Activated CD4-positive, alpha-beta T cell treated with anti-CD3 and anti-CD28 coated beads, Interleukin-2, amount 10 ng/mL, durations not matched to agents 7 days and 5 days (primary cell): ENCODE data around the gene KRT78. TPM values are rescaled to one million over a fixed set of nuclear protein-coding genes. Genes with fewer than 3 reads are reported as not detected.

Experiments used
- CTCF ChIA-PET: fragments of 350-600 bp; sonication (Branson Sonifier 250); formaldehyde crosslinking; loops from one replicate; lab custom pipeline; 2021; ENCODE audit warnings: antibody characterized with exemption; lab: Charles Lee
- POLR2A ChIA-PET: fragments of 350-600 bp; sonication (Branson Sonifier 250); formaldehyde crosslinking; loops from one replicate; lab custom pipeline; 2021; ENCODE audit warnings: antibody characterized with exemption; lab: Charles Lee
- DNase-seq: peaks from one replicate; pipeline ENCODE4 v3.0.0-alpha.2; 2020
- H3K27ac Mint-ChIP-seq: one replicate; pipeline ENCODE4 v1.8.0; 2021; ENCODE audit warnings: mild to moderate bottlenecking, moderate library complexity, mixed read lengths
- H3K27me3 Mint-ChIP-seq: one replicate; pipeline ENCODE4 v1.8.0; 2021; ENCODE audit warnings: mixed read lengths
- H3K36me3 Mint-ChIP-seq: one replicate; pipeline ENCODE4 v1.8.0; 2021; ENCODE audit warnings: low read depth, mixed read lengths
- H3K4me1 Mint-ChIP-seq: one replicate; pipeline ENCODE4 v1.8.0; 2021; ENCODE audit warnings: mixed read lengths
- H3K4me3 Mint-ChIP-seq: one replicate; pipeline ENCODE4 v1.8.0; 2021; ENCODE audit warnings: mild to moderate bottlenecking, moderate library complexity, mixed read lengths
- H3K9me3 Mint-ChIP-seq: one replicate; pipeline ENCODE4 v1.8.0; 2021; ENCODE audit warnings: mixed read lengths
- total RNA-seq, 2 experiments: library from RNA; stranded (reverse); gene quantifications; one replicate each; pipeline ENCODE4 v1.2.3, GENCODE V29; 2021

KRT78 gene
- total RNA-seq, 2 experiments from 2014 or later, result not detected

DNA sequence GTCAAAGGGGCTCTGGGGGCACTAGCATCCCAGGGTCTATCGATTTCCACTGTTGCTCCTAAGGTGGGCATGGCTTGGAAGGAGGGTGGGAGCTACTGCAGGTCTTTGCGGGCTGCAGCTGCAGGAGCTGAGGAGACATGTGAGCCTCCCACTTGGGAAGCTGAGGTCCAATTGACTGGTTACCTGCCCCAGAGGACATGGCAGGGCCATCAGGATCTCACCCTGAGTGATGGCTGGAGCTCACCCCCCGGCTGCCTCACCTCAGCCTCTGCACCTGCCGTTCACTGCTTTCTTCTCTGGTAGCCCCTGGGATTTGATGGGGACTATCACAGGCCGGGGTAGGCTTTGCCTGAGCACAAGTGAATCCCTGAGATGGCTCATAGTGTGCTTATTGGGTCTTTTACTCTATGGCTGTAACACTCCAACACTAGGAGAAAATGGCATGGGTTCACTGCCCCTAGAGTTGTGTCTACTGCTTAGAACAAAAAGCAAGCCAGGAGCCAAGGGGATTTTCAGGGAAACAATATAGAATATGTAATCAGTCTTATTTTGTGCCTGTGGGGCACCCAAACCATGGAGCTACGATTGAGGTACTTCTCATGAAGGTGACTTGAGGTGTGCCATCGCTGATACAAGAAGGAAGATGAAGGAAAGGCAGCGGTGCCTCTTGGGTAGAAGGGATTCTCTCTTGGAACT is 31.6 kb downstream of the KRT78 start:
- ChIA-PET CTCF (interaction anchor here (0.6 to 1.2 kb wide), 4 partner anchors 10 to 1242 kb away, joined by 3 read pairs; no protein-coding TSS in a partner anchor), POLR2A (interaction anchor here (0.7 kb wide), 1 partner anchor 728 kb away, joined by 3 read pairs; no protein-coding TSS in a partner anchor)
- Mint-ChIP-seq H3K27me3 (no peaks in the 10 kb centered on the region), H3K36me3 (no peaks in the 10 kb centered on the region), H3K4me3 (no peak overlapping the region), H3K4me1 (peaks cover 11% of the 10 kb centered on the region), H3K9me3 (no peaks in the 10 kb centered on the region), H3K27ac (no peak overlapping the region)
- no peak for DNase-seq

DNA sequence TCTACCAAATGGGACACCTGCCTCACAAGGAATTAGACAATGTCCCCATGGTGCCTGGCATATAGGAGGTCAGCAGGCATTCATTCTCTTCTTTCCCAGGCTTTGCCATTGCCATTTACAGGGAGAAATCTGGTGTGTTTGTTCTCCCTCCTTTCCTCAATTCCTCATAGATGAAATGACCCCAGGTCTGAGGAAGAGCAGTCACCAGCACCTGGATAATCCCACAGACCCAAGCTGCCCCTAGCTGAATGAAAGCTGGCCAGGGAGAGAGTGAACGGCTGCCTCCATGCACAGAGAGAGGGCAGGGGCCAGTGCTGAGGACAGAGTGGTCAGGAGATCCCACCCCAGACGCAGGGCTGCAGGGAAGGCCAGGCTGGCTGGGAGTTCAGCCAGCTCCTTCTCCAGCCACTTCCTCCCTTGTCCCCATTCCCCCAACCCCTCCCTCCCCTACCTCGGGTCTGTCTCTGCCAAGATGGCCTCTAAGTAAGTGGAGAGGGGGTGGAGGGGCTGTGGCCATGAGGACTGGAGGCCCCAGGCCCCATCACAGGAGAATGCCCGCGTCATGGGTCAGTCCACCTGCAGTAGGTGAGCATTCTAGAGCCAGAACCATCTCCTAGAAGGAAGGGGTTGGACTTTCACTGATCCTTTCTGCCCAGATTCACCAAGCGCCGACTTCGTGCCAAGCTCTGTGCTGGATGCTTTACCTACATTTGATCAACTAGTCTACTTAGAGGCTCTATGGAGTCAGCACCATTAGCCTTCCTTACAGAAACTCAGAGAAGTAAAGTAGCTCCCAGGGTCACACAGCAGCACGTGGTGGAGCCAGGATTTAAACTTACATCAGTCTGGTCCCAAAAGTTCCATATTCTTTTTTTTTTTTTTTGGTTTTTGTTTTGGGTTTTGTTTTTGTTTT is 32.9 kb downstream of the KRT78 start:
- no peak for DNase-seq
- H3K36me3 Mint-ChIP-seq, result no peaks in the 10 kb centered on the region
- ChIA-PET POLR2A (interaction anchor here (0.6 to 0.7 kb wide), 2 partner anchors 155 to 727 kb away, joined by 3 read pairs; no protein-coding TSS in a partner anchor), CTCF (interaction anchor here (0.6 to 1.2 kb wide), 4 partner anchors 24 to 1241 kb away, joined by 3 to 4 read pairs (median 3); no protein-coding TSS in a partner anchor)
- H3K27me3 Mint-ChIP-seq, result no peaks in the 10 kb centered on the region
- H3K27ac Mint-ChIP-seq, result no peak overlapping the region
- H3K9me3 Mint-ChIP-seq, result no peaks in the 10 kb centered on the region
- H3K4me1 Mint-ChIP-seq, result peaks cover 11% of the 10 kb centered on the region
- no peak overlapping the region for H3K4me3 Mint-ChIP-seq

DNA sequence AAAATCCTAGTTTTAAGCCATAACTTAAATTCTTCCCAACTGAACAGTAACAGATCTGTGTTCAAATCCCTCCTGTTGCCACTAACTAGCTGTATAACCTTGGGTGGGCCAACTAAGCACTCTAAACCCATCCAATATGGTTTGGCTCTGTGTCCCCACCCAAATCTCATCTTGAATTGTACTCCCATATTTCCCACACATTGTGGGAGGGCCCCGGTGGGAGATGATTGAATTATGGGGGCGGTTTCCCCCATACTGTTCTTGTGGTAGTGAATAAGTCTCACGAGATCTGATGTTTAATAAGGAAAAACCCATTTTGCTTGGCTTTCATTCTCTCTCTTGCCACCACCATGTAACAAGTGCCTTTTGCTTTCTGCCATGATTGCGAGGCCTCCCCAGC is 33.6 kb downstream of the KRT78 start:
- ChIA-PET POLR2A (no interaction called here), CTCF (no interaction called here)
- Mint-ChIP-seq H3K9me3 (no peaks in the 10 kb centered on the region), H3K27me3 (no peaks in the 10 kb centered on the region), H3K36me3 (no peaks in the 10 kb centered on the region), H3K27ac (no peak overlapping the region), H3K4me1 (peaks cover 11% of the 10 kb centered on the region), H3K4me3 (no peak overlapping the region)
- no peak for DNase-seq

DNA sequence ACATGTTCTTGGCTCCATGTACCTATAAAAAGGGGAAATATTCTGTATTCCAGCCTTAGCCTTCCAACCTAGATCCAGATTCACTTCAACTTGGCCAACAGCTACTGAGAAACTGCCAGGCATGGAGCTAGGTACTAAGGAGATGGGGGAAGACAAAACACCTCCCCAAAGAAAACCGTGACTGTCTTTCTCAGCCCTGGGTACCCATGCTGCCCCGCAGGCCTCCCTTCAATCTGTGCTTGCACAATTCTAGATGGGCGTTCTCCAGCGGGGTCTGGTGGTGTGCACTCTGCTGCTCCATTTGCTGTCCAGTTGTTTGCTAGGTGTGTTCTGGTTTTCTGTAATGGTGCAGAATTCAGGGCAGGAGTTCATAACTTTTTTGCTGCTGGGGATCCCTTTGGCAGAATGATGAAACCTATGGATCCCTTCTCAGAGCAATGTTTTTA is 34.1 kb downstream of the KRT78 start:
- Mint-ChIP-seq H3K4me1 (peaks cover 11% of the 10 kb centered on the region), H3K36me3 (no peaks in the 10 kb centered on the region), H3K27ac (no peak overlapping the region), H3K27me3 (no peaks in the 10 kb centered on the region), H3K4me3 (no peak overlapping the region), H3K9me3 (no peaks in the 10 kb centered on the region)
- ChIA-PET CTCF (no interaction called here), POLR2A (no interaction called here)
- DNase-seq, result no peak

DNA sequence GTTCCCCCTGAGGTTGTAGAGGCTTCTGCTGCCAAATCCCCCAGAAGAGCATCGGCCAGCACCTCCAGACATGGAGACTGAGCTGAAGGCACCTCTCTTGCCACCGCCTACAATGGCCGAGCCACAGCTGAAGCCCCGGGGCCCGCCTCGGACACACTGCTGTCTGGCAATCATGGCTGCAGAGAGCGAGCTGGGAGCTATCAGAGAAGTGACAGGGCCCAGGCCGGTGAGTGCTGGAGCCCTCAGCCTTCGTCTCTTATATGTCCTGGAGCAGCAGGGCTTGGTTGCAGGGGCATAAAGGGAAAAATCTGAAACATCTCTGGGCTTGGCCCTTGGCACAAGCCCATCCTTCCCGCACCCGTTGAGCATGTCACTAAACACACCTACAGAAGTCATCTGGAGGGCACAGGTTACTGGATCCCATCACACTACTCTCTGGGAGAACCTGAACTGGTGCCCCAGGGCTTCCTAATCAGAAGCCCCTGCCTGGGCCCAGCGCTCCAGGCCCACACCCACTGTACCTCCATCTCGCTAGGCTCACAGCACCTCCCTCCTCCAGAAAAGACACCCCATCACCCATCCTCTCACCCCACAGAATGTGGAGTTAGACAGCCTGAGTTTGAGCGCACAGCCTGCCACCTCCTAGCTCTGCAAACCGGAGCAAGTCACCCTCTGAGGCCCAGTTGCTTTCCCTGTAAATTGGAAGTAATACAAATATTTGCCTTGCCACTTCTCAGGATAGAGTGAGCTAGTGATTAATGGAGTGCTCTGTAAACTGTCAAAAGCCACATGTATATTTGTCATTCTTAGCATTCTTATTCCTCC is 34.7 kb downstream of the KRT78 start, which contains the start of gene KRT4:
KRT4 (minus strand) TSS at position 232 of the 825 bp plus-strand sequence; CDS start at position 174, 58 bp downstream.
- no peaks in the 10 kb centered on the region for H3K36me3 Mint-ChIP-seq
- no peaks in the 10 kb centered on the region for H3K9me3 Mint-ChIP-seq
- DNase-seq, result no peak
- no peaks in the 10 kb centered on the region for H3K27me3 Mint-ChIP-seq
- peaks cover 11% of the 10 kb centered on the region for H3K4me1 Mint-ChIP-seq
- CTCF ChIA-PET, result interaction anchor here (0.6 kb wide), 1 partner anchor 814 kb away, joined by 3 read pairs; no protein-coding TSS in a partner anchor
- H3K4me3 Mint-ChIP-seq, result no peak within 1 kb of the TSS
- POLR2A ChIA-PET, result interaction anchor here (0.5 kb wide), 1 partner anchor 65 kb away, joined by 5 read pairs; no protein-coding TSS in a partner anchor
- H3K27ac Mint-ChIP-seq, result no peak within 1 kb of the TSS

DNA sequence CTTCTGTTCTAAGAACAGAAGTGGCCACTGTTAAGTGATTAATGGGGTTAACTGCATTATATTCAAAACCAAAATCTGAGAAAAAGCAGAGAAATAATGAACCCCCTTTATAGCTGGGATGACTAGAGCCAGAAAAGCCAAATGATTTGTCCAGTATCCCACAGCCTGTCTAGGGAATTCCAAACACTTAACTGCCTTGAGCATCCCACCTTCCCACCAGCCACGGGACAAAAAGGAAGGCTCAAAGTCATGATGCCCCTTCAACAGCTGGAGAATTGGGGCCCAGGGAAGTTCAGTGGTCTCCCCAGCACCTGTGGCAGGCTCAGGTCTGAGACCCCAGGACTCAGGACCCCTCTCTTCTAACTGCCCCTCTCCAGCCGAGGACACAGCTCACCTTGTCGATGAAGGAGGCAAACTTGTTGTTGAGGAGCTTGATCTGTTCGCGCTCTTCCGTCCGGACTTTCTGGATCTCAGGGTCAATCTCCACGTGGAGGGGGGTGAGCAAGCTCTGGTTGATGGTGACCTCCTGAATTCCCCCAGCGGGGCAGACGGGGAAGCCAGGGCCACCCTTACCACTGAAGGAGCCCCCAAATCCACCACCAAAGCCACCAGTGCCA is 35.5 kb downstream of the KRT78 start:
- Mint-ChIP-seq H3K4me1 (peaks cover 10% of the 10 kb centered on the region), H3K36me3 (no peaks in the 10 kb centered on the region), H3K27me3 (no peaks in the 10 kb centered on the region), H3K27ac (no peak overlapping the region), H3K4me3 (no peak overlapping the region), H3K9me3 (no peaks in the 10 kb centered on the region)
- no peak for DNase-seq
- CTCF ChIA-PET, result interaction anchor here (0.6 kb wide), 1 partner anchor 815 kb away, joined by 3 read pairs; no protein-coding TSS in a partner anchor
- POLR2A ChIA-PET, result no interaction called here

DNA sequence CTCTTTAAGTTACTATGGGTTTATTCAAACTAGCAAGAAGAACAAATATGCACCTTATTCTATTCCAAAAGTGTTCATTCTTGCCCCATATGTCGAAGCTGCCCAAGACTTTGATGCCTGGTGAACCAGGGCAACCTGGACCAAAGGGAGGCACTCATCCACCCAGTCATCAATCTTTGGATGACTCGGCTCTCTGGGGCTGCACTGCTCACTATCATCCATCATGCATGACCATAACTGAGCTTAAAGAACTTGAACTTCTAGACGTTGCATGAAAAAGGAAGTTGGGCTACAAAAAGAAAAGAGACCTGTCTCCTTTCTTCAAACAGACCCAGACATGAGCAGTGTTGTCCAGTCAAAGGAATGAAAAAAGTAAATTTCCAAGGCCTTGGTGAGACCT is 36.0 kb downstream of the KRT78 start:
- Mint-ChIP-seq H3K27ac (no peak overlapping the region), H3K4me1 (peaks cover 5% of the 10 kb centered on the region), H3K36me3 (no peaks in the 10 kb centered on the region), H3K27me3 (no peaks in the 10 kb centered on the region), H3K4me3 (no peak overlapping the region), H3K9me3 (no peaks in the 10 kb centered on the region)
- no peak for DNase-seq
- ChIA-PET POLR2A (no interaction called here), CTCF (no interaction called here)

DNA sequence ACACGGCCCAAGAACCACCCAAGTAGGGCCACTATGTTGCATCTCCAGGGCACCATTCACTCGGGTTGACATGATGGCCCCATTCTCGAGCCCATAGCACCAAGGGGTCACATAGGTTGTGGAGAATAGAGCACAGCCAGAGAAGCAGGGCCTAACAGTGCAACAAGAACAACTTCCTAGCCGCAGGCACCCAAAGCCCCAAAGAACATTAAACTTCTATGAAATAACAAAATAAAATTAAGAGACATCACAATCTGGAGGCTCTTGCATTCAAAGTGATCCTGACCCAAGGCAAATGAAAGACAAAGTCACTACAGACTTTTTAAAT is 36.8 kb downstream of the KRT78 start:
- ChIA-PET POLR2A (no interaction called here), CTCF (interaction anchor here (0.5 kb wide), 1 partner anchor 37 kb away, joined by 3 read pairs; the partner anchor contains the start of gene KRT78)
- Mint-ChIP-seq H3K27me3 (no peaks in the 10 kb centered on the region), H3K27ac (no peak overlapping the region), H3K36me3 (no peaks in the 10 kb centered on the region), H3K4me1 (no peaks in the 10 kb centered on the region), H3K9me3 (no peaks in the 10 kb centered on the region), H3K4me3 (no peak overlapping the region)
- DNase-seq, result no peak

DNA sequence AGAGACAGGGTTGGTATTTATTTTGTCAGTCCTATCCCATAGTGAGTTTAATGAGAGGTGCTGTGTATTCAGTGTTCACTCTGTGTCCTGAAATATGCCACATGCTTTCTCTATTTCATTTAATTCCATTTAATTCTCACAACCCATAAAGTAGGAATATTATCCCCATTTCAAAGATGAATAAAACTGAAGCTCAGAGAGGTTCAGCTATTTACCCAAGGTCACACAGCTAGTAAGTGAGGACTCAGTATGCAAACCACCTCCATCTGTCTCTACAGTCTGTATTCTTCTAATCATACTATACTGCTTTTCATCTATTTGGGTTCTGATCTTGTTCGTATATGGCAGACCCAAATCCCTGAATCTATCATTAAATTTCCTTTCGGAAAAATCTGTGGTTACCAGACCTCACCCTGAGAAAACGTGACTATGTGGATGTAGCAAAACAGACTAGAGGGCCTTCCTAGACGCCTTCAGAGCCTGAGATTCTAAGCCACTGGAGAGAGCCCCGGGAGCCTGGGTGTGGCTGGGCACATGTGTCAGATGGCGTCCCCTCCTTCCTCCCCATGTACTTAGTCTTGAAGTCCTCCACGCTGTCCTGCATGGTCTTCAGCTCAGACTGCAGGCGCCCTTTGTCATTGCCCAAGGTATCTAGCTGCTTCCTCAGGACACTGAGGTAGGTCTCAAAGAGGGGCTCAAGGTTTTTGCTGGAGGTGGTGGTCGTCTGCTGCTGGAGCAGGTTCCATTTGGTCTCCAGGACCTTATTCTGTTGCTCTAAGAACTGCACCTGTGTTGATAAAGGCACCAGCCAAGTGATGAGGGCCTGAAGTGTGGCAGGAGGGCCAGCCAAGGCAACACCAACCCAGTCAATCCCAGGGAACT is 37.4 kb downstream of the KRT78 start:
- Mint-ChIP-seq H3K27ac (no peak overlapping the region), H3K9me3 (no peaks in the 10 kb centered on the region), H3K27me3 (no peaks in the 10 kb centered on the region), H3K4me3 (no peak overlapping the region), H3K36me3 (no peaks in the 10 kb centered on the region), H3K4me1 (no peaks in the 10 kb centered on the region)
- POLR2A ChIA-PET, result no interaction called here
- no peak for DNase-seq
- CTCF ChIA-PET, result interaction anchor here (0.5 kb wide), 1 partner anchor 37 kb away, joined by 3 read pairs; the partner anchor contains the start of gene KRT78

DNA sequence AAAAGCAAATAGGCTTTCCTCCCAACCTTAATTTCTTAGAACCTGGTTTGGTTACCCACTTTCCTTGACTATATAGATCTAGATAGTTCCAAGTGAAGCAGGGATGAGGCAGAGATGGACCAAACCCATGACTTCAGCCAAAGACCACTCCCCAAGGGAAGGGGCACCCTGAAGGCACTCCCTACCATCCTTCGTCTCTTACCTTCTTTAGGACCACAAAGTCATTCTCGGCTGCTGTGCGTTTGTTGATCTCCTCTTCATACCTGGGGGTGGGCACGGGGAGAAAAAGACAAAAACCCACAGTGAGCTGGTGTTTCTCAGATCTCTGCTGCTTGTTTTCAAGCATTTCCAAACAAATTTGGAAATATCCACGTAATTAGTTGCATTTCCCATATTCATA is 38.2 kb downstream of the KRT78 start:
- H3K27me3 Mint-ChIP-seq, result no peaks in the 10 kb centered on the region
- H3K36me3 Mint-ChIP-seq, result no peaks in the 10 kb centered on the region
- ChIA-PET CTCF (no interaction called here), POLR2A (no interaction called here)
- no peak overlapping the region for H3K27ac Mint-ChIP-seq
- H3K4me1 Mint-ChIP-seq, result no peaks in the 10 kb centered on the region
- H3K4me3 Mint-ChIP-seq, result no peak overlapping the region
- DNase-seq, result no peak
- H3K9me3 Mint-ChIP-seq, result no peaks in the 10 kb centered on the region

DNA sequence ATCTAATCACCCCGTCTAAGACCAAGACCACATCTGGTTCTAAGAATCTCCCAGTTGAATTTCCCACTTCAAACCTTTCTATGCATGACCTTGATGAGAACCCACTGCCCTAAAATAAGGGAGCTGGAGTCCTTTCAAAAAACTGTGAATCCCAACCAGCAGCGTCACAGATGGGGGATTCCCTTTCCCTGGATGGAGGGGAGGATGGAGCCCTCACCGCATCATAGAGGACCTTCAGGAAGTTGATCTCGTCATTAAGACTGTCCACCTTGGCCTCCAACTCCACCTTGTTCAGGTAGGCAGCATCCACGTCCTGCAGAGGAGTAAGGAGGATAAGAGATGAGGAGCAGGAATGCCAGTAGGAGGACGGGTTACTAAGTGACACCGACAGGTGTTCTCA is 39.6 kb downstream of the KRT78 start:
- Mint-ChIP-seq H3K4me3 (no peak overlapping the region), H3K27me3 (no peaks in the 10 kb centered on the region), H3K4me1 (no peaks in the 10 kb centered on the region), H3K36me3 (no peaks in the 10 kb centered on the region), H3K27ac (no peak overlapping the region), H3K9me3 (no peaks in the 10 kb centered on the region)
- POLR2A ChIA-PET, result no interaction called here
- CTCF ChIA-PET, result interaction anchor here (0.5 kb wide), 1 partner anchor 770 kb away, joined by 3 read pairs; no protein-coding TSS in a partner anchor
- DNase-seq, result no peak
